ENCODE results near the gene LZTS3. TPM values are rescaled to one million over a fixed set of nuclear protein-coding genes. Genes with fewer than 3 reads are reported as not detected.

LZTS3 gene
- total and polyA plus RNA-seq, 3 experiments from 2014 or later, result 0.35 to 1.0 (median 0.97) TPM

DNA sequence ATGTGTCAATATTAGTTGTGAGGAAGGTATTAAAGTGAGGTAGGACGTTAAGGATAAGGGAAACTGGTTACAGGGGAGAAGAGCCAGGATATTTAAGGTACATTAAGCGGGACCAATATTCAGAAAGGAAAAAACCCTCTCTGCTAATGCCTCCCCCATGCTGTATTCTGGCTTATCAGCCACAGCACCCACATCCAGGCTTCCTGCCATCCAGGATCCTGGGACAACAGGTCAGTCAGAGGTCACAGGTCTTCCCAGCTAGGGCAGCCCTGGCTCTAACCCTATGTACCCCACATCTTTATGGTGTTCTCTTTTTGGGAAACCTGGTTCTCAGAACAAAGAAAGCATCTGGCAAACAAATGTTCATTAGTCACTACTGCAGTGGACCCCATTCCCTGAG, 25.9 kb upstream of the LZTS3 start:
- Histone ChIP-seq H3K27ac (ENCODE audit: low read depth, low read length) (no peak overlapping the region), H3K27me3 (ENCODE audit: insufficient read depth, low read length, poor library complexity, severe bottlenecking) (no peaks in the 10 kb centered on the region), H3K9me3 (ENCODE audit: low read length) (no peaks in the 10 kb centered on the region), H3K4me3 (ENCODE audit: low read length) (no peak overlapping the region), H3K36me3 (ENCODE audit: insufficient read depth, low read length) (peaks cover 33% of the 10 kb centered on the region), H3K4me1 (ENCODE audit: insufficient read depth, low read length) (peaks cover 13% of the 10 kb centered on the region)
- Mint-ChIP-seq H3K27ac (peak overlapping the region in 3 of 8 donors; percentile 34 to 78 (median 66)), H3K4me1 (peaks cover 10 to 28% (median 17%) of the 10 kb centered on the region in 3 donors), H3K27me3 (no peaks in the 10 kb centered on the region), H3K9me3 (no peaks in the 10 kb centered on the region), H3K36me3 (peaks cover 6 to 71% (median 19%) of the 10 kb centered on the region in 3 donors), H3K4me3 (peak overlapping the region in 2 of 7 donors; percentile 46 to 72)
- DNase-seq, result peak in 1 of 5 donors; percentile 7
- CTCF ChIA-PET, result no interaction called here
- POLR2A ChIA-PET, result interaction anchor here (0.9 kb wide), 1 partner anchor 31 kb away, joined by 5 read pairs; no protein-coding TSS in a partner anchor

DNA sequence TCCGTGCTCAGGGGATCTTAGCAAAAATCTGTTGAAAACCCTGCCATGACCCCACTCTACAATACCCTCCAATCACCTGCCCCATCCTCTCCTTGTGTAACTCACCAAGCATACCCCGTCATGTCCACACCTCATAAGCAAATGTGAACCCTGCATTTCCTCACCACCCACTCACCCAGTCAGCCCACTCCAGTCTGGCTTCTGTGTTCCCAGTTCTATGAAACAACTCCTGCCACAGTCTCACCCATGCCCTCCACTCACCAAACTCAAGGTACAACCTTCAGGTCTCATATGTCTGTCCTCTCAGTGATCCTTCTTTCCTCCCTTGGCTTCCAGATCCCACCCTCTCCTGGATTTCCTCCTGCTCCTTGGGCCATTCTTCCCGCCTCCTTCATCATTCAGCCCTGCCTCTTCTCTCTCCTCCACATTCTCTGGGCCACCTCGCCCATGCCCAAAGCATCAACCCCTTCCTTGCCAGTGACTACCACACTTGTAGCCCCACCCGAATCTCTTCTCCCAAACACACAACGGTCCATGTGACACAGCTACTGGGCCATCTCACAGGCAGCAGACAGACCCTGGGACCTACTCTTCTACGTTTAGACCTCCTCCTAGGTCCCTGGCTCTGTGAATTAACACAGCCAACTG, 22.4 kb upstream of the LZTS3 start:
- ChIA-PET POLR2A (no interaction called here), CTCF (no interaction called here)
- H3K36me3 ChIP-seq (ENCODE audit: insufficient read depth, low read length), result peaks cover 39% of the 10 kb centered on the region

DNA sequence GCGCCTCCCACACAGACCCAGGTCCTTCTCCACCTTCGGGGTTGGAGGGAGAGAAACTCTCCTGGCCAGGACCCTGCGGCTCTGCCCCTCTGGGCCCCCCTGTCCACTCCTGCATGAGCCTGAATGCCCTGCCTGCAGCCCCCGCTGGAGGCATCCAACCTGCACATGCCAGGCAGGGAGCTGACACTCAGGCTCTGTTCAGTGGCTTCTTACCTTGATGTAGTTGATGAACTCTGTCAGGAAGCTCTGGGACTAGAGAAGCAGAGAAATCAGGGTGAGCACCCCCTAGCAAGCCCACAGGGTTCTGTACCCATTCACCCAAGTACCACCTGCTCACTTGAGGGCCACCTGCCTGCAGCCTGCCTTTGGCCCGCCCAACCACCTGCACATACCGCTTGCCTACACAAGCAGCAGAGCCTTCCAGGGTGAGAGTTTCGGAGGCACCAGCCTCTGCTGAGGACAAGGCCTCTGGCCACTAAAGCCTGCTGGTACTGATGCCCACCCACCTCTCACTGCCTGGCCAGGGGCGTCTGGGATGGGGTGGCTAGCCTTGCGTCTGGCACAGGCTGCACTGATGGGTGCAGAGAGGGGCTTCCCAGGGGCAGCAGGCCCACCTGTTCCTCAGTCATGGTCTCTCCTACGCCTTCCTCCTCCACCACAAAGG, 21.4 kb upstream of the LZTS3 start:
- H3K4me1 Mint-ChIP-seq, result peaks cover 1 to 10% (median 3%) of the 10 kb centered on the region in 3 donors
- no peak overlapping the region for H3K4me3 ChIP-seq (ENCODE audit: low read length)
- ChIA-PET POLR2A (no interaction called here), CTCF (no interaction called here)
- DNase-seq, result peak in 1 of 5 donors; percentile 32
- H3K4me3 Mint-ChIP-seq, result no peak overlapping the region
- no peaks in the 10 kb centered on the region for H3K9me3 Mint-ChIP-seq
- no peaks in the 10 kb centered on the region for H3K27me3 ChIP-seq (ENCODE audit: insufficient read depth, low read length, poor library complexity, severe bottlenecking)
- peak overlapping the region in 2 of 8 donors; percentile 54 to 69 for H3K27ac Mint-ChIP-seq
- no peak overlapping the region for H3K27ac ChIP-seq (ENCODE audit: low read depth, low read length)
- no peaks in the 10 kb centered on the region for H3K4me1 ChIP-seq (ENCODE audit: insufficient read depth, low read length)
- H3K36me3 ChIP-seq (ENCODE audit: insufficient read depth, low read length), result peaks cover 34% of the 10 kb centered on the region
- H3K27me3 Mint-ChIP-seq, result no peaks in the 10 kb centered on the region
- H3K9me3 ChIP-seq (ENCODE audit: low read length), result no peaks in the 10 kb centered on the region
- peaks cover 17 to 87% (median 22%) of the 10 kb centered on the region in 3 donors for H3K36me3 Mint-ChIP-seq

More for the DNA sequence above, 22.4 kb upstream of the LZTS3 start:
- Histone ChIP-seq H3K4me1 (ENCODE audit: insufficient read depth, low read length) (no peaks in the 10 kb centered on the region), H3K4me3 (ENCODE audit: low read length) (no peak overlapping the region), H3K27ac (ENCODE audit: low read depth, low read length) (no peak overlapping the region), H3K27me3 (ENCODE audit: insufficient read depth, low read length, poor library complexity, severe bottlenecking) (no peaks in the 10 kb centered on the region), H3K9me3 (ENCODE audit: low read length) (no peaks in the 10 kb centered on the region)
- Mint-ChIP-seq H3K27me3 (no peaks in the 10 kb centered on the region), H3K4me1 (peaks cover 1 to 10% (median 3%) of the 10 kb centered on the region in 3 donors), H3K4me3 (peak overlapping the region in 1 of 7 donors; percentile 65), H3K9me3 (no peaks in the 10 kb centered on the region), H3K27ac (peak overlapping the region in 6 of 8 donors; percentile 66 to 90 (median 80)), H3K36me3 (peaks cover 17 to 87% (median 25%) of the 10 kb centered on the region in 3 donors)
- peak in 1 of 5 donors; percentile 24 for DNase-seq

DNA sequence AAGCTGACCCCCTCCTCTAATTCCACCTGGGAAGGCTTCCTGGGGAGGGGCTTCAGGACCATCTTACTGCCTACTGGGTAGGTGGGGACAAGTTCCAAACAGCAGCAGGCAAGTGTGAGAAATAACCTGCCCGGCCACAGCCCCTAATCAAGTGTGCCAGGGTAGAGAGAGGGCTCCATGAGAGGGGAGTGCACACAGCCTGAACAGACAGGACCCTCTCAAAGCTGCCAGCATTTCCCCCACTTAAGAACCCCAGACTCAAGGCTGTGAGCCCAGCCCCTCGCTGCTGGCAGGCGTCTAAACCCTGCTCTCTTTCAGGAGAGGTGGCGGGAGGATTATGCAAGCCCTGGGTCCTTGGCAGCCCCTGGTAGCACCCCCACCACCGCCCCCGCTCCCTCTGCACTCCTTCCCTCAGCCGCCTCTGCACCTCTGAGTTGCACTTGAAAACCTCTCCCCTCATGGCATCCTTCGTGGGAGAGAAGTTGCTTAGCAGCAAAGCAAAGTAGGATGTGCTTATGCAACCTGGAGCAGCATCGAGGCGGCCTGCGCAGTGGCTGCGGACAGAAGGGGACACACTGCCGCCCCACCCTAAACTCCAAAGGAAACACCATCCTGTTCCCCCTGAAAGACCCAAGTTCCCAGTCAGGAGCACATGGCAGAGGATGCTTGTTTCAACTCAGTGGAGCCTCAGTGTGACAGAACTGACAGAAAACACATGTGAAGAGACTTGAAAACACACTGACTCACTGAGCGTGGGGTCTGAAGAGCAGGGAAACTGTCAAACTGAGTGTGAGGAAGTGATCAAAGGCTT, 20.7 kb upstream of the LZTS3 start:
- H3K4me1 Mint-ChIP-seq, result peaks cover 1 to 10% (median 3%) of the 10 kb centered on the region in 3 donors
- CTCF ChIA-PET, result no interaction called here
- no peaks in the 10 kb centered on the region for H3K27me3 Mint-ChIP-seq
- Histone ChIP-seq H3K36me3 (ENCODE audit: insufficient read depth, low read length) (peaks cover 27% of the 10 kb centered on the region), H3K4me3 (ENCODE audit: low read length) (no peak overlapping the region), H3K9me3 (ENCODE audit: low read length) (no peaks in the 10 kb centered on the region), H3K4me1 (ENCODE audit: insufficient read depth, low read length) (no peaks in the 10 kb centered on the region), H3K27ac (ENCODE audit: low read depth, low read length) (no peak overlapping the region), H3K27me3 (ENCODE audit: insufficient read depth, low read length, poor library complexity, severe bottlenecking) (no peaks in the 10 kb centered on the region)
- no peak overlapping the region for H3K4me3 Mint-ChIP-seq
- no peaks in the 10 kb centered on the region for H3K9me3 Mint-ChIP-seq
- peak overlapping the region in 1 of 8 donors; percentile 79 for H3K27ac Mint-ChIP-seq
- POLR2A ChIA-PET, result no interaction called here
- H3K36me3 Mint-ChIP-seq, result peaks cover 17 to 87% (median 18%) of the 10 kb centered on the region in 3 donors
- peak in 1 of 5 donors; percentile 21 for DNase-seq

DNA sequence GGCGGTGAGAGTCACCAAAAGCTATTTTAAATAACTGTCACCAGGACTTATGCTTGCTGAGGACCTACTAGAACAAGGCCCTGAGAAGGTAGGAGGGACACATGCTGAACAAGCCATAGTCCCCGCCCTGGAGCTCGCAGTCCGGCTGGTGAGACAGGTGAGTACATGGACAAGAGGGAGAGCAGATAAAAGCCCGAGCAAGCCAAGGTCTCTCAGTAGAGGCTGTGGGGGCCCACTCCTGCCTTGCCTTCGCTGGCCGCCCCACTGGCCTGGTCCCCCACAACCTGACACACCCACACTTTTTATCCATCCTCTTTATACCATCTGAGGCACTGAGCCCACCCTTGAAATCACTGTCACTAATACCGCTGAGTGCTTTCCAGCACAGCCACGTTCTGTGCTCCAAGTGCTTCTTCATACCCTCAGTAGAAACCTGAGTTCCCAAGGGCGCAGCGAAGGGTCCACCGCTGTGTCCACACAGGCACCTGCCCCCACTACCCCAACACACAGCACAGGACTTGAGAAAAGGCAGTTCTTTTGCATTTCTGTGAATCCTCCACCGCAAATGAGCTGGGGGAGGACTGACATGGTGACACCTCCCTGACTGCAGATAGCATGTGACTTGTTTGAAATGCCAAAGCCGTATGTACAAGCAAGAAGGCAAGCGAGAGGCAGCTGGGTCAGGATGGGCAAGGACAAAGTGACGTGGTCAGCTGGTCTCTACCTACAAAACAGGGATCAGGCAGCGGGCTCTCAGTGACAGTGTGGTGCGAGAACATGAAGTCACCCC, 19.1 kb upstream of the LZTS3 start:
- no peak overlapping the region for H3K27ac ChIP-seq (ENCODE audit: low read depth, low read length)
- Mint-ChIP-seq H3K27ac (peak overlapping the region in 3 of 8 donors; percentile 40 to 79 (median 55)), H3K9me3 (no peaks in the 10 kb centered on the region), H3K27me3 (no peaks in the 10 kb centered on the region), H3K4me1 (peaks cover 1 to 10% (median 3%) of the 10 kb centered on the region in 3 donors), H3K4me3 (no peak overlapping the region), H3K36me3 (peaks cover 17 to 84% (median 17%) of the 10 kb centered on the region in 3 donors)
- no peaks in the 10 kb centered on the region for H3K4me1 ChIP-seq (ENCODE audit: insufficient read depth, low read length)
- H3K36me3 ChIP-seq (ENCODE audit: insufficient read depth, low read length), result peaks cover 27% of the 10 kb centered on the region
- ChIA-PET CTCF (interaction anchor here (1.0 kb wide), 1 partner anchor 16 kb away, joined by 4 read pairs; no protein-coding TSS in a partner anchor), POLR2A (no interaction called here)
- peak in 1 of 5 donors; percentile 38 for DNase-seq
- no peaks in the 10 kb centered on the region for H3K27me3 ChIP-seq (ENCODE audit: insufficient read depth, low read length, poor library complexity, severe bottlenecking)
- no peak overlapping the region for H3K4me3 ChIP-seq (ENCODE audit: low read length)
- no peaks in the 10 kb centered on the region for H3K9me3 ChIP-seq (ENCODE audit: low read length)

DNA sequence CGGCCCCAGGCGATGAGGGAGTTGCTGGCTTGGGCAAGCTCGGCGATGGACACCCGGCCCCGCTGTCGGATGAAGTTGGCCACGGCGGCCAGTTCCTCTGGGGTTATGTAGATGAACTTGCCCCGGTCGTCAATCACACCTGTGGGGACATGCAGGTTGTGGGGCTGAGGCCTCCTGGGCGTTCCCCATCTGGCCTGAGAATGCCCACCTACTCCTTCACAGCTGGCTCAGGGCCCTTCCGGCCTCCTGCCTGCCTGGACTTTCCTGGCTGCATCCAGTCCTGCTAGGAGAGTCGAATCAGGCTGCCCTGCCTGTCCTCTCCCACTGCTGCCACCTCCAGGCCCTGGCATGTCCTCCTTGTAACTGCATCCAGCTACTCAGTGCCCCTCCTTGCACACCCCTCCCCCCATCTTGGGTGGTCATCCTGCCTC, 17.3 kb upstream of the LZTS3 start:
- ChIA-PET CTCF (no interaction called here), POLR2A (no interaction called here)
- Histone ChIP-seq H3K9me3 (ENCODE audit: low read length) (no peaks in the 10 kb centered on the region), H3K4me1 (ENCODE audit: insufficient read depth, low read length) (no peaks in the 10 kb centered on the region), H3K27me3 (ENCODE audit: insufficient read depth, low read length, poor library complexity, severe bottlenecking) (no peaks in the 10 kb centered on the region), H3K4me3 (ENCODE audit: low read length) (no peak overlapping the region), H3K27ac (ENCODE audit: low read depth, low read length) (no peak overlapping the region), H3K36me3 (ENCODE audit: insufficient read depth, low read length) (peaks cover 27% of the 10 kb centered on the region)
- H3K9me3 Mint-ChIP-seq, result no peaks in the 10 kb centered on the region
- no peaks in the 10 kb centered on the region for H3K27me3 Mint-ChIP-seq
- peaks cover 0 to 8% (median 1%) of the 10 kb centered on the region in 3 donors for H3K4me1 Mint-ChIP-seq
- H3K27ac Mint-ChIP-seq, result no peak overlapping the region
- peaks cover 13 to 71% (median 14%) of the 10 kb centered on the region in 3 donors for H3K36me3 Mint-ChIP-seq
- peak in 1 of 5 donors; percentile 38 for DNase-seq
- H3K4me3 Mint-ChIP-seq, result no peak overlapping the region

DNA sequence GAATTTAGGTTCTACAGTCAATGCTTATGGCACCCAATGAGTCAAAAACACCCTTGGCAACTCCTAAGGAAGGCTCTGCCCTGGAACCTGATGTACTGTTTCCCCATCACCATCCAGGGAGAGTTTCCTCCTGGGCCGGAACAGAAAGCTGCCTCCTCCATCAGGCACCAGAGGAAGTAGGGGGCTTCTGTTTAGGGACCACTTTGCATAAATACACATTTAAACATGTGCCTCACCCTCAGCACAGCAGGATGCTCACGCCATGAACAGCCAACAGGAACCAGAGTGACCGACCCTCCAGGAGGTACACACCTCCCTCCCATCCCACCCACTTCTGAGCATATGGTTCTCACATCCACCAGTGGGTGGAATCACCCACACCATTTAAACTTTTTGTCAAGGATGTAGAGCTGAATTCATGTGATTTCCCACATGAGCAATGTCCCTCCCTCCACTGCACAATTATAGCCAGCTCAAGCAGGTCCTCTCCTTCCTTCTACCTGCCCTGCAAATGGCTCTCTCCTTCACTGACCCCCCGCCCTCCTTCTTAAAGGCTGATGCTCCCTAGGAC, 16.3 kb upstream of the LZTS3 start:
- ChIA-PET CTCF (no interaction called here), POLR2A (no interaction called here)
- Mint-ChIP-seq H3K27ac (peak overlapping the region in 3 of 8 donors; percentile 26 to 54 (median 38)), H3K4me1 (peaks cover 0 to 5% (median 0%) of the 10 kb centered on the region in 3 donors), H3K36me3 (peaks cover 8 to 60% (median 11%) of the 10 kb centered on the region in 3 donors), H3K9me3 (no peaks in the 10 kb centered on the region), H3K27me3 (no peaks in the 10 kb centered on the region), H3K4me3 (no peak overlapping the region)
- Histone ChIP-seq H3K27me3 (ENCODE audit: insufficient read depth, low read length, poor library complexity, severe bottlenecking) (no peaks in the 10 kb centered on the region), H3K36me3 (ENCODE audit: insufficient read depth, low read length) (peaks cover 20% of the 10 kb centered on the region), H3K27ac (ENCODE audit: low read depth, low read length) (no peak overlapping the region), H3K9me3 (ENCODE audit: low read length) (no peaks in the 10 kb centered on the region), H3K4me1 (ENCODE audit: insufficient read depth, low read length) (no peaks in the 10 kb centered on the region), H3K4me3 (ENCODE audit: low read length) (no peak overlapping the region)
- DNase-seq, result peak in 1 of 5 donors; percentile 12

Data from CD8-positive, alpha-beta memory T cell (primary cell).